ENCODE results near the gene HSD11B1.

The HSD11B1 gene

GRCh38 chr1:209704584-209704983, at the start of gene HSD11B1:
TSS of gene HSD11B1 (plus strand) at chr1:209704846. CDS start at chr1:209704943, 97 bp downstream.
- no peak for DNase-seq (ENCODE audit: low spot score)

DNA sequence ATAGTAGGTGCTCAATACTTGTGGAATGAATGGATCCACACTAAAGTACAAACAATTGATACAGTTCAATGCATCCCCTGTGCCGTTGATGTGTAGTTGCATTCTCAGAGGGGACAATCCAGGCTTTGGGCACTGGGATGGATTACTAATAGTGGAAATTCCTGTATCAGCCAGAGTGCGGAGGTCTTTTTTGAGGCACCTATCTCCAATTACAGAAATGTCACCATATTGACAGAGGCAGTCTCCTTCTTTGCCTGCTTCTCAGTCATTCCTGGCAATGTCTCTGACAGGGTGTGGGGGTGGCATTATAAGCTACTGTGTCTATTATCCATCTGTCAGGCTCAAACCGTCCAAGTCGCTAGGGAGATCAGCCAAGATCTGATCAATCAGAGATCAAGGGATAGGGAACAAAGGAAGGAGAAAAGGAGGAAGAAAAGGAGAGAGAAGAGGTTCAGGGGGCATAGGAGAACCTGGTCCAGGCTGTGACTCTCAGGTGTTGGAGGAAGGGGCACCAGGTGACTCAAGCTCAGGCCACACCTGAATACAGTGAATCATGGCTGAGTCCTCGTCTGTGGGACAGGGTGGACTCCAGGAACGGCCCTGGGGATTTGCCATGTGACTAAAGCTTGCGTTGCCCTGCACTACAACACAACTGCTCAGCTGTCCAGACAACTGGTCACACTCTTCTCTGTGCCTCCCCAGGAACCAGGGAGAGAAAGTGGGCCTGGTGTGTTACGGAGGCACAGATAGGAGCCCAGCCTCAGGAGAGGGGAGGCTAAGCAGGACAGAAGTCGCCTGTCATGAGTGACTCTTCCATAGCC, 49.0 kb upstream of the HSD11B1 start:
- no peak for DNase-seq (ENCODE audit: low spot score)

GRCh38 chr1:209657140-209657879, 47.3 kb upstream of the HSD11B1 start:
- no peak for DNase-seq (ENCODE audit: low spot score)

DNA sequence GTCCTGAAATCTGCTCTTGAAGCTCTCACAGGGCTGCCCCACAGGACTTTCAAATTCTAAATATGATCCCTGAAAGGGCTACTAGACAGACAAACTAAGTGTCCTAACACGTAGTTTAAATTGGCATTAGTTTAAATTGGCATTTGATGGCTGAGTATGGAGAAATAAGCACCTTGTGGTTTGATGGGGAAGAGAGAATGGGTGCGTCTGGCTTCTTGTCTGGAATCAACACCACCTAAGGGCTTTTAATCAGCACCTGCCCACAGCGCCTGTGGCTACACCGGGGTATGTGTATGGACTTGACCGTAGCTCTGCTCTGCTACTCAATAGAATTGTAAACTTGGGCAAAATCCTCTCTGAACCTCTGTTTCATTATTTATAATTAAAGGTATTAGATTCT, 46.7 kb upstream of the HSD11B1 start:
- no peak for DNase-seq (ENCODE audit: low spot score)

GRCh38 chr1:209659909-209660308, 44.7 kb upstream of the HSD11B1 start:
- no peak for DNase-seq (ENCODE audit: low spot score)

GRCh38 chr1:209661071-209661470, 43.6 kb upstream of the HSD11B1 start:
- DNase-seq (ENCODE audit: low spot score) = no peak

DNA sequence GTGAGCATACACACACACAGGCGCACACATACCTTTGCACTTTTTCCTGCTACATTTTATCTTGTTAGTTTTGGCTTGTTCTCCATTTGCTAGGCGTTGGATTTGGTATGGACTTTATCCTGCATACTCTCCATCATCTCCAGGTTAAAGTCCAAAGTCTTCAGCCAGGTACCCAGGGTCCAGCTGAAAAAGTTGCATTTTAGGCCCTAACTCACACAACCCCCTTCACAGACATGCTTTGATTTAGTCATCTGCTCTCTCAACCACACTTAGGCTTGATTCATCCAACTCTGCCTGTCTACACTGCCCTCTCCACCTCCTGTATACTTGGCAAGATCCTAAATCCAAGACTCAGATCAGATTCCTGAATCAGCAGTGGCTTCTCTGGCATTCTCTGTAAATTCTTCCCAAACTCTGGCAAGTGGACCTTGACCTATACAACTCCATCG, 41.7 kb upstream of the HSD11B1 start:
- DNase-seq (ENCODE audit: low spot score) = no peak

DNA sequence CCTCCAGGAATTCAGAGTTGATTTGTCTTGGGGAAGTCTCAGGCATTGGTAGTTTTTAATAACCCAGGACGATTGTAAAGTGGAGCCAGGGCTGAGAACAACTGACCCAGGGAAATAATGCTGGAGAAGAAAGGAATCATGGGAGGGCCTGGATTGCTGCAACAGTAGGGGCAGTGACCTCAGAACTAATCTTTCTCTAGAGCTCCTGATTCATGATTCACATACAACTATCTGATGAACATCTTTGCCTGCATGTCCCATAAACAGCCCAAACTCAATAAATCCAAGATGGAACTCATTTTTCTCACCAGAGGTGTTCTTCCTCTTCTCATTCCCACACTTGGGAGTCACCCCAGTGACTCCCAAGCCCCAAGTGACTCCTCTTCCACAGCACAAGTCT, 37.5 kb upstream of the HSD11B1 start:
- DNase-seq (ENCODE audit: low spot score) = no peak

DNA sequence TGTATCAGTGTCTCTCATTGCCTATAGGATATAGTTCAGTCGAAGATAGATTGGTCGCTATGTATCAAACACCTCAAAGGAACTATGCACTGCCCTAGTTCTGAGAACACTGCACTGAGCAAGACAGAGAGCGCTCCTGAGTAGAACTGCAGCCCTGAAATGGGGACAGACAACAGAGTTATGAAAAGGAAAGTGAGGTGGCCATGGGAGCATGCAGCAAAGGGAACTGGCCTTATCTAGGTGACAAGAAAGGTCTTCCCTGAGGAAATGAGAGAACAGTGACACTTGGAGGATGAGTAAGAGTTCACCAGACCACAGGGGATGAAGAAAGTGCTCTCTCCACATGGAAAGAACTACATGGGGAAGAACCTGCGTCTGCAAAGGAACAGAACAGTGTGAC, 36.9 kb upstream of the HSD11B1 start:
- no peak for DNase-seq (ENCODE audit: low spot score)

GRCh38 chr1:209670441-209671082, 34.1 kb upstream of the HSD11B1 start:
- no peak for DNase-seq (ENCODE audit: low spot score)

DNA sequence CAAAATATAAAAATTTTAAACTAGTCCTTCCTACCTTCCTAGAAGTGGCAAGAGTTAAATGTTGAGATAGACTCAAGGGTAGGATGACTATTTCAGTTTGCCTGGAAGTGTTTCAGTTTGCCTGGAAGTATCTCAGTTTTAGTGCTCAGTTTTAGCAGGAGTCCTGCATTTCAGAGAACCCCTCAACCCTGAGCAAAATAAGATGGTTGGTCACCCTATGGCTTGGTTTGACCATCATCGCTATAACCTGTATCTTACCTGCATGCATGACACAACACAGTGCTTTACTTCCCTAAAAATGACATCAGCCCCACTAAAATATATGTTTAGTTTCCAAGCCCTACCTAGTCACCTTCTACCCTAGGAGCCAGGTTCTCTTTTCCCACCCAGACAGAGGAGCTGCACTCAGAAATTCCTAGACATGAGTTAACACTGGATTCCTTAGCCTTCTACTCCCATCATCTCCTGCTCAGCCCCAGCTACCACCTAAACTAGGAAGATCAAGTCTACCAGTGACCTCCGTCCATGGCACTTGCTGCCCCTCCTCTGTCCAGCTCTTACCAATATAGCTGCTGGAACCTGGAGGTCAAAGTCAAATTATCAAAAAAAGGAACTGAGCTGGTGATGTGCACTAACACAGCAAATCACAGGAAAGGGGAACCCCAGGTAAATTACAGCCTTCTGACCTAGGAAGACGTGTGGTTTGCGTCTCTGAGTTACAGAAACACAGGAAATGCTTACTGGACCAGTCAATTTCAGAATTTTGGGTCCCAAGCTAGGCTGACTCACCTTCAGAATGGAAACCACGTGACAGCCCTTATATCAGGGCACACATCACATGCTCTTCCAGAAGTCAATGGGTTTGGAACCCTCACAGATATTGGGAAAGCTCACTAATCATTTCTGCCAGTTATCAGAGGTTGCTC, 31.7 kb upstream of the HSD11B1 start:
- DNase-seq (ENCODE audit: low spot score) = no peak

- no peak for DNase-seq (ENCODE audit: low spot score)
These were observed 30.8 kb upstream of the HSD11B1 start for GRCh38 chr1:209673631-209674417.

DNA sequence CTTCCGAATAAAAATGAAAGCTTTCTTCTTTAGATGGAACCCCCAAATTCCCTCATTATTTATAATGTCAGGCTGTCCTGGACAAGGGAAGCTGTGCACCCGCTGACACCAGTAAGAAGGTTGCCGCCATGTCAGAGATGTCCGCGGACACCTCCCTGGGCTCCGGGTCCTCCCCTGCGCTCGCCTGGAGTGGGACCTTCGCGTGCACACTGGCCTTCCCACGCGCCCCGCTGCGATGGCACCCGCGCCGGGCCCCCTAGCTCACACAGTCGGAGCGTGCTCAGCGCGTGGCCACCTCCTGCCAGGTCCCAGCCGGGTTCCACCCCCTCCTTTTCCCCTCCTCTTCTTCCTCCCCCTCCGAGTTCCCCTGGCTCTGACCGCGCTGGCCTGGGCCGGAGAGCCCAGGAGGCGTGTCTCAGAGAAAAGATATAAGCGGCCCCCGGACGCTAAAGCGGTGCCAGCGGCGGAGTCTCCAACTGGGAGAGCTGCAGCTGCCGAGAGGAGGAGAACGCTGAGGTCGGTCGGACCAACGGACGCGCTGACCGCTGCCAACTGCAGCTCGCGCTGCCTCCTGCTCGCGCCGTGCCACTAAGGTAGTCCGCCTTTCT, 29.6 kb upstream of the HSD11B1 start, which contains the start of gene G0S2:
G0S2 (plus strand) TSS at position 456 of the 608 bp plus-strand sequence. CDS start 273 bp downstream, outside the sequence.
- no peak for DNase-seq (ENCODE audit: low spot score)

GRCh38 chr1:209675565-209676154, 29.0 kb upstream of the HSD11B1 start:
- DNase-seq (ENCODE audit: low spot score) = no peak

DNA sequence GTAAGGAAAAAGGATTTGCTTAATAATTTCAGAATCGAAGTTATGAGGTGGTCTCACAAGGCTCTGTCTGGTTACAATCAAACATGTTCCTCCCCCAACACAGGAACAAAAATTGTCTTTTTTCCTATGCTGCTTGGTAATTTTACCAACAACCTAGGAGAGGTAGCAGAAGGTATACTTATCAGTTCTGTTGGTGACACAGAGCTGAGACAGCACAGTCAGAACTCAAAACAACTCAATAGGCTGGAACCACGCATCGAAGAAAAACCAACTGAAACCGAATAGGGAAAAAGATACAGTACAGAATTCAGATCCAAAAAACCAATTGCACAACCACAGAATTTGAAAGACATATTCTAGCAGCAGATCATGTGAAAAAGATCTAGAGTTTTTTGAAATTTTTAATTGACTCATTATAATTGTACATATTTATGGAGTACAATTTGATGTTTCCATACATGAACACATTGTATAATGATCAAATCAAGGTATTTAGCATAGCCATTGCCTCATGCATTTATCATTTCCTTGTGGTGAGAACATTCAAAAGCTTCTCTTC, 25.6 kb upstream of the HSD11B1 start:
- DNase-seq (ENCODE audit: low spot score) = no peak

- no peak for DNase-seq (ENCODE audit: low spot score)
These were observed 18.8 kb upstream of the HSD11B1 start for GRCh38 chr1:209685821-209686220.

- no peak for DNase-seq (ENCODE audit: low spot score)
These were observed 18.3 kb upstream of the HSD11B1 start for GRCh38 chr1:209686322-209686721.

- DNase-seq (ENCODE audit: low spot score) = peak; percentile 13
These were observed 15.9 kb upstream of the HSD11B1 start for GRCh38 chr1:209688746-209689234.

- peak; percentile 34 for DNase-seq (ENCODE audit: low spot score)
These were observed 15.2 kb upstream of the HSD11B1 start for GRCh38 chr1:209689477-209689876.

Data from hematopoietic multipotent progenitor cell treated with erythropoietin and hydrocortisone succinate and interleukin-3 and kit ligand, for 17 days (in vitro differentiated cells).